HG02678 (cell line): ENCODE results near the gene KPNA1.
"Not testable (repeated sequence)": the region's sequence is repeated elsewhere in the genome, so short reads cannot be mapped to it uniquely, and the experiment has no call there.

Experiments used
- ATAC-seq: cut with Tn5 transposase; IDR thresholded peaks from one replicate; pipeline ENCODE4 v1.9.1; 2021; ENCODE audit warnings: mild to moderate bottlenecking, moderate library complexity; ENCODE audit not compliant: unreplicated experiment

Gene KPNA1

DNA sequence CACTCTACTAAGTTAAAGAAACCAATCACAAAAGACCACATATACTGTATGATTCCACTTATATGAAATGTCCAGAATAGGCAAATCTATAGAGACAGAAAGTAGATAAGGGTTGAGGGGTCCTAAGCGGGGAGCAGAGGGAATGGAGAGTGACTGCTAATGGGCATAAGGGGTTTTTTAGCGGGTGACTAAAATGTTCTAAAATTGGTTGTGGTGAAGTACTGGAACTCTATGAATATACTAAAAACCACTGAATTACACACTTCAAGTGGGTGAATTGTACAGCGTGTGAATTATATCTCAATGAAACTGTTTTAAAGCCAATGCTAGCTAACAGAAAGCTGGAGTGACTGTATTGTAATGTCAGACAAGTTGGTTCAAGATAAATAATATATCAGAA lies 33.3 kb downstream of the KPNA1 start:
- no peak for ATAC-seq

GRCh38 chr3:122476532-122476931 lies 38.2 kb downstream of the KPNA1 start:
- ATAC-seq, result no peak

DNA sequence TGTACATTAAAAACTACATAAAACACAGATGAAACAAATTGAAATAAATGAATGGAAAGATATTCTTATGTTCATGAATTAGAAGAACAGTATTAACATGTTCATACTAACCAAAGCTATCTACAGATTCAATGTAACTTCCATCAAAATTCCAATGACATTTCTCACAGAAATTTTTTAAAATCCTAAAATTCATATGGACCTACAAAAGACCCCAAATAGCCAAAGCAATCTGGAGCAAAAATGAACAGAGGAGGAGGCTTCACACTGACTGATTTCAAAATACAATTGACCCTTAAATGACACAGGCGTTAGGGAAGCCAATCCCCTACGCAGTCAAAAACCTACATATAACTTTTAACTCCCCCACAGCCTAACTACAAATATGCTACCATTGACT lies 39.4 kb downstream of the KPNA1 start:
- ATAC-seq, result no peak

GRCh38 chr3:122469659-122470058 lies 45.1 kb downstream of the KPNA1 start:
- no peak for ATAC-seq

DNA sequence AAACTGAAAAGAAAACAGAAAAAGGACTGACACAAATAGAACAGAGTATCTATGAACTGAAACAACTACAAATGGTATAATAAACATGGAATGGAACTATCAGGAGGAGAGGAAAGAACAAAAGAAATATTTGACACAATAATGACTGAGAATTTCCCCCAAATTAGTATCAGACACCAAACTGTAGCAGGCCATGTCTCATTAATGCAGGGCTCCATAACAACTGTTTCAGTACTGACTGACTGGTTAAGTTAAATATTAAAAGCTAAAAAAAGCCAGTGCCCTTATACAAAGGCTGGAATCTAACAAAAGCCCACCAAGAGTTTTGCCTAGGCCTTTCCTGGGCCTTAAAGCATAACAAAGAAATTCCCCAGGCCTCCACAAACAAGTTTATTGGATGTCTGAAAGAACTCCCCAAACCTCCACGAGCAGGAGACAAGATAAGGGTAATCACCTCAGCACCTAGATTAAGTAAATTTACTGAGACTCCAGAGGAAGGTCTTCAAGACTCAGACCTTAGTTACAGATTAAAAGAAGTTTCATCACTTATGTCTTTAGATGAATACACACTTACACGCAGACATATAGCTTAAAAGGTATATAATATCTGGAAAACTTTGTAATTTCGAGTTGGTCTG lies 45.7 kb downstream of the KPNA1 start:
- ATAC-seq, result peak; percentile 68

- ATAC-seq, result no peak
Observed at GRCh38 chr3:122466701-122467240, 48.0 kb downstream of the KPNA1 start.

DNA sequence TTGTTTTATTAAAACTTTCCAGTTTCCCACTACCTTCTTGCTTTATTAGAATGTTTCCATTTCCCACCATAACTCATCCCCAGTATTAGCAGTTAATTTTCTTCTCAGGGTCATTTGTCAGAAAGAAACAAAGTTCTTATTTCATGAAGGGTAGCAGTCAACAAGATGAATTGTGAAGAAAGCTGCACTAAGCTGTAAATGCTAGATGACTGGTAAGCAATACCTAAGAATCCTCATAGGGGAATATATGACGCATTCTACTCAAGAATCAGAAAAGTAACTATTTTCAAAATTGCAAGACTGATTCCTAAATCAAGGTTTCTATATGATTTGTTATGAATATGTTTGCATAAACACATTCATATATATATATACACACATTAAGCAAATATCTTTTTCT lies 50.1 kb downstream of the KPNA1 start:
- no peak for ATAC-seq

GRCh38 chr3:122462406-122462805 lies 52.3 kb downstream of the KPNA1 start:
- no peak for ATAC-seq

DNA sequence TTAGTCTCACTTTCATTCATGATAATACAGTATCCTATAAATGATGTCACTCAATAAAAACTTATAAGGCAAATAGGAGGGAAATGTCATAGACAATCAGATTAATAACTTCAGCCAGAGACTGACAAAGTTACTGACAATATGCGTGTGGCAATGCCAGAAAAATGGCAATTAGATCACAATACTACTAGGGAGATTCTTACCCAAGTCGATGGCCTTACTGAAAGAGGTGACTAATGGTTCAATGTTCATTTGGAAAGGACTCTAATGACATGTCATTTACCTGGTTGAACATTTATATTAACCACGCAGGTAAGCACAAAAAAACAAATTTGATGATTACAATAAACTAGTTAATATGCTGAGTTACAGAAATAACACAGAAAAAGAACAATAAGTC lies 52.9 kb downstream of the KPNA1 start:
- ATAC-seq, result no peak

DNA sequence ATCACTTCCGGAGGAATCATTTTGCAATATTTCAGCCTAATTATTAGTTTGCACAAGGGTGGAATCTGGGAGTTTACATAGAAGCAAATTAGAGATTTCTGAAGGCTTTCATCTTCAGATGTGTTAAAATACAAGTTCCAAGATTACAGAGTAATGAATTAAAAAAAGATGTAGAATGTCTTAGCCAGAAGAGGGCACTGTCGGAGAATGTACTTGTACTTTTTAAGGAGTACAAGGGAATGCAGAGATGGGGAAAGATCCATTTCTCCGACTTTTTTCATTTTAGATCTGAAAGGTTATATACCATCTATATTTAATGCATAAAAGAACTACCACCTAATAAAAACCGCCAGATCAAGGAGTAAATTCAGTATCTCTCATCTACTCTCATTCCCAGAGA lies 55.7 kb downstream of the KPNA1 start:
- no peak for ATAC-seq

DNA sequence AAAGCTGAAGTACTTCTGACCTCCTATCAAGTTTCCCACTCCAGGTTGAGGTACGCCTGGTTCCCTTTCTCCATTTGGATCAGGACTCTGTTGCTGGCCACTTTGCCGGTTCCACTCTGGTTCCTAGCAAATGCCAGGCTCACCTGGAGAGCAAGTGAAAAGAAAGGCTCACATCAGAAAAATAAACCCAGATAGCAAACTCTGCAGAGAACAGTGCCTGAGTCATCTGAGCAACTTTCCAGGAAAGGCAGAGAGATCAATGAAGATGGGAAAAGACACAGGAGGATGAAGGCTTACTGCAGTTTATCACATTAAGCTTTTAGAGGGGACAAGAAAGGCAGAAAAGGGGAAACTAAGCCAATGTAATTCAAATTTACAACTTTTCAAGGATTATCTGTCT lies 57.0 kb downstream of the KPNA1 start:
- no peak for ATAC-seq

- no peak for ATAC-seq
Observed at GRCh38 chr3:122456074-122456473, 58.7 kb downstream of the KPNA1 start.

DNA sequence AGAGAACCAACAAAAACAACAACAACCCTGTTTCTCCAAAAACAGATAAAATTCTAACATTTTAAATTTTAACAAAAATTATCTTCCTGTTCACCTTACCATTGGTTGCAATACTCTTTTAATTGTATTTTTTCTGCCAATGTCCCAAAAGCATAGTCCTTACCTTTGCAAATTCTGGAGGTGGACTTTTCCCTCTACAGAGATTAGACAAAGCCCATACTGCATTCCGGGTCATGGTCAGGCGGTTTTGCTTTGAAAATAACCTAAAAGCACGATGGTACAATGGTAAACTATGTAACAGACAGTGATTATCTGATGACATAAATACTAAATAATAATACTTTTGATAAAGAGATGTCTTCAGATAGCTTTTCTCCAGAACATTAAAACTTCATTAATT lies 63.4 kb downstream of the KPNA1 start:
- no peak for ATAC-seq

GRCh38 chr3:122448218-122448617 lies 66.5 kb downstream of the KPNA1 start:
- ATAC-seq, result not testable (repeated sequence)

- not testable (repeated sequence) for ATAC-seq
Observed at GRCh38 chr3:122444491-122444887, 70.2 kb downstream of the KPNA1 start.

DNA sequence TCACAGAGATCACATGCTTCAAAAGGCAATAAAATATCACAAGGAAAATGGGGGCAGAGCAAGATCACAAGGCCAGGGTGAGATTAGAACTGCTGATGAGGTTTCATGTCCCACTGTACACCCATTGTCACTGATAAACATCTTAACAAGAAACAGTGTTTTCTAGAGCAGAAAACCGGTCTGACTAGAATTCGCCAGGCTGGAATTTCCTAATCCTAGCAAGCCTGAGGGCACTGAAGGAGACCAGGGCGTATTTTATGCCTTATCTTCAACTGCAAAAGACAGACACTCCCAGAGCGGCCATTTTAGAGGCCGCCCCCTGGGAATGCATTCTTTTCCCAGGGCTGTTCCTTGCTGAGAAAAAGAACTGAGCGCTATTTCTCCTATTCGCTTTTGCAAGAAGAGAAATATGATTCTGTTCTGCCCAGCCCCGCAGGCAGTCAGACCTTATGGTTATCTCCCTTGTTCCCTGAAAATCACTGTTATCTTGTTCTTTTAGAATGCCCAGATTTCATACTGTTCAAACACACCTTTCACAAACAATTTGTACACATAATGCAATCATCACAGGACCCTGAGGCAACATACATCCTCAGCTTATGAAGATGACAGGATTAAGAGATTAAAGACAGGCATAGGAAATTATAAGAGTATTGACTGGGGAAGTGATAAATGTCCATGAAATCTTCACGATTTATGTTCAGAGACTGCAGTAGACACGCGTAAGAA lies 70.8 kb downstream of the KPNA1 start:
- ATAC-seq, result not testable (repeated sequence)

- ATAC-seq, result no peak
Observed at GRCh38 chr3:122443090-122443489, 71.6 kb downstream of the KPNA1 start.

GRCh38 chr3:122435950-122436349 lies 78.8 kb downstream of the KPNA1 start:
- no peak for ATAC-seq

GRCh38 chr3:122430371-122430770 lies 84.4 kb downstream of the KPNA1 start:
- no peak for ATAC-seq

GRCh38 chr3:122427857-122428471 lies 86.8 kb downstream of the KPNA1 start:
- no peak for ATAC-seq

- ATAC-seq, result no peak
Observed at GRCh38 chr3:122421836-122422235, 92.9 kb downstream of the KPNA1 start.

DNA sequence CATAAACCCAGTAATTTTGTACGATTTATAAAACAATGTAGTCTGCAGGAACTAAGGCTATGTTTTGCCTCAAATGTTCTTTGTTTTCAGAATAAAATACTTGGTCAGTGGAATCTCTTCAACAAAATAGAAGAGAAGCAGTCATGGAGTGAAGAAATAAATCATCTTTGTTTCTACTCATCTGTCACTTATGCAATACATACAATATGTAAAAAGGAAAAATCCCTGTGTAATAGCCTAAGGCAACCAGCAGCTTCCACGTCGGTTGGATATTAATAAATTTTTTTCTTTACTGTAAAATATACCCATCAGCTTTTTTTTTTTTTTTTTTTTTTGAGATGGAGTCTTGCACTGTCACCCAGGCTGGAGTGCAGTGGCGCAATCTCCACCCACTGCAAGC lies 93.6 kb downstream of the KPNA1 start:
- no peak for ATAC-seq
